A549 (cell line): Measurements from ENCODE around the gene TFAP2E. TPM values are rescaled to one million over a fixed set of nuclear protein-coding genes. Genes with fewer than 3 reads are reported as not detected.

Experiments used
- ATAC-seq, 2 experiments: fragments of 200-7000 bp in 1 of 2; fragments of >200 bp in 1 of 2; cut with Nextera tagmentation in 1 of 2; cut with Tn5 transposase in 1 of 2; 3 replicates each; pipeline versions ENCODE4 v1.8.0 to v1.9.1; 2018 to 2020; ENCODE audit warnings: mild to moderate bottlenecking in 1 of 2, moderate library complexity in 1 of 2
- CTCF ChIA-PET: fragments of 300-600 bp; sonication (Branson Sonifier 250); formaldehyde crosslinking; extraction: SDS; loops from one replicate; lab custom pipeline; 2021; ENCODE audit warnings: antibody characterized with exemption, inconsistent platforms; lab: Yijun Ruan, JAX
- POLR2A ChIA-PET: fragments of 350-600 bp; formaldehyde crosslinking; extraction: SDS; loops from one replicate; lab custom pipeline; 2021; ENCODE audit warnings: antibody characterized with exemption, inconsistent platforms; lab: Yijun Ruan, JAX
- DNase-seq, 2 experiments: peaks; one replicate each; pipeline versions ENCODE4 v3.0.0 to v3.0.0-alpha.2; 2011 to 2016; ENCODE audit warnings: low read depth in 1 of 2, low spot score in 1 of 2
- FAIRE-seq: peaks from 2 replicates; lab custom pipeline; 2011; peaks lifted over from hg19 to GRCh38; lab: Jason Lieb, UNC
- H3K27ac ChIP-seq, 2 experiments: fragments of >200 bp; sonication (Bioruptor Twin); formaldehyde crosslinking; 3 replicates each; pipeline ENCODE4 v1.5.1; 2016 to 2017
- H3K4me1 ChIP-seq: fragments of >200 bp; sonication (Bioruptor Twin); formaldehyde crosslinking; 3 replicates; pipeline ENCODE4 v1.6.1; 2016
- H3K4me2 ChIP-seq: fragments of >200 bp; sonication (Bioruptor Twin); formaldehyde crosslinking; 3 replicates; pipeline ENCODE4 v1.6.1; 2016
- H3K4me3 ChIP-seq: fragments of >200 bp; sonication (Bioruptor Twin); formaldehyde crosslinking; 3 replicates; pipeline ENCODE4 v1.5.1; 2016
- H3K9me3 ChIP-seq: fragments of >200 bp; sonication (Bioruptor Twin); formaldehyde crosslinking; 3 replicates; pipeline ENCODE4 v1.6.1; 2016
- BCL3 ChIP-seq: fragments of >200 bp; sonication (Bioruptor Twin); formaldehyde crosslinking; IDR thresholded peaks from 3 replicates; pipeline ENCODE4 v1.6.1; 2016
- BHLHE40 ChIP-seq: IDR thresholded peaks from 2 replicates; pipeline ENCODE4 v1.6.1; 2012; ENCODE audit warnings: low read depth, low read length, inconsistent platforms
- CBX2 ChIP-seq: fragments of 200-600 bp; sonication (generic); IDR thresholded peaks from 2 replicates; pipeline ENCODE4 v1.6.1; 2016; ENCODE audit warnings: low read depth, mild to moderate bottlenecking, borderline replicate concordance
- CBX8 ChIP-seq: fragments of 200-600 bp; sonication (generic); IDR thresholded peaks from 2 replicates; pipeline ENCODE4 v1.6.1; 2016
- CEBPB ChIP-seq, 2 experiments: fragments of >200 bp in 1 of 2; sonication (Bioruptor Twin) in 1 of 2; formaldehyde crosslinking in 1 of 2; IDR thresholded peaks; 2 replicates each; pipeline ENCODE4 v1.6.1; 2012 to 2016
- CHD2 ChIP-seq: fragments of 150-350 bp; IDR thresholded peaks from 2 replicates; pipeline ENCODE4 v1.6.1; 2014; ENCODE audit warnings: low read length; ENCODE audit not compliant: partially characterized antibody
- FOSB ChIP-seq: fragments of 250-450 bp; sonication (Bioruptor Pico); IDR thresholded peaks from 2 replicates; pipeline ENCODE4 v1.5.0; 2020; ENCODE audit warnings: mild to moderate bottlenecking, moderate library complexity
- FOXS1 ChIP-seq: fragments of 250-450 bp; sonication (Bioruptor Pico); IDR thresholded peaks from 2 replicates; pipeline ENCODE4 v1.5.0; 2020; ENCODE audit warnings: mild to moderate bottlenecking, moderate library complexity
- HDAC2 ChIP-seq: fragments of 200-600 bp; sonication (generic); IDR thresholded peaks from 2 replicates; pipeline ENCODE4 v1.6.1; 2016
- HES2 ChIP-seq: fragments of >200 bp; sonication (Bioruptor Twin); formaldehyde crosslinking; IDR thresholded peaks from 2 replicates; pipeline ENCODE4 v1.6.1; 2016
- HMGXB4 ChIP-seq: fragments of 250-450 bp; sonication (Bioruptor Pico); IDR thresholded peaks from 2 replicates; pipeline ENCODE4 v1.5.0; 2021; ENCODE audit warnings: mild to moderate bottlenecking, moderate library complexity, borderline replicate concordance
- HOXA7 ChIP-seq: fragments of 250-450 bp; sonication (Bioruptor Pico); IDR thresholded peaks from 2 replicates; pipeline ENCODE4 v1.5.0; 2020; ENCODE audit warnings: mild to moderate bottlenecking, moderate library complexity
- HOXB13 ChIP-seq: fragments of 250-450 bp; sonication (Bioruptor Pico); IDR thresholded peaks from 2 replicates; pipeline ENCODE4 v1.5.0; 2020; ENCODE audit warnings: low read depth, mild to moderate bottlenecking, moderate library complexity
- JUN ChIP-seq, 2 experiments: fragments of >200 bp; sonication (Bioruptor Twin); formaldehyde crosslinking; IDR thresholded peaks; 2 replicates in 1 of 2; 3 replicates in 1 of 2; pipeline ENCODE4 v1.6.1; 2016 to 2017
- MYC ChIP-seq: IDR thresholded peaks from 2 replicates; pipeline ENCODE4 v1.6.1; 2012; ENCODE audit warnings: mild to moderate bottlenecking, inconsistent platforms, low read length, improper control_type of control experiment, borderline replicate concordance
- NFE2L2 ChIP-seq: fragments of 150-350 bp; conservative IDR thresholded peaks from 2 replicates; pipeline ENCODE4 v1.6.1; 2014; ENCODE audit warnings: low read length
- NR3C1 ChIP-seq: fragments of >200 bp; sonication (Bioruptor Twin); formaldehyde crosslinking; IDR thresholded peaks from 3 replicates; pipeline ENCODE4 v1.6.1; 2017
- PHF8 ChIP-seq: fragments of 200-600 bp; sonication (generic); IDR thresholded peaks from 2 replicates; pipeline ENCODE4 v1.6.1; 2016; ENCODE audit warnings: low read depth, mild to moderate bottlenecking, antibody characterized with exemption, moderate library complexity, borderline replicate concordance
- REST ChIP-seq: fragments of 200-600 bp; sonication (generic); IDR thresholded peaks from 2 replicates; pipeline ENCODE4 v1.6.1; 2016; ENCODE audit warnings: antibody characterized with exemption, mild to moderate bottlenecking, moderate library complexity
- TFCP2L1 ChIP-seq: fragments of 250-450 bp; sonication (Bioruptor Pico); IDR thresholded peaks from 2 replicates; pipeline ENCODE4 v1.5.0; 2021; ENCODE audit warnings: mild to moderate bottlenecking
- TP53 ChIP-seq: fragments of 250-450 bp; sonication (Bioruptor Pico); IDR thresholded peaks from 2 replicates; pipeline ENCODE4 v1.5.0; 2021; ENCODE audit warnings: mild to moderate bottlenecking, moderate library complexity
- USF2 ChIP-seq: fragments of 450-650 bp; IDR thresholded peaks from 2 replicates; pipeline ENCODE4 v1.6.1; 2014; ENCODE audit warnings: antibody characterized with exemption
- ZFP36 ChIP-seq: fragments of 450-650 bp; IDR thresholded peaks from 2 replicates; pipeline ENCODE4 v1.6.1; 2014; ENCODE audit warnings: borderline replicate concordance; ENCODE audit not compliant: partially characterized antibody
- ZNF302 ChIP-seq: fragments of 250-450 bp; sonication (Bioruptor Pico); IDR thresholded peaks from 2 replicates; pipeline ENCODE4 v1.9.0; 2021; ENCODE audit warnings: inconsistent platforms, mild to moderate bottlenecking, moderate library complexity
- WGBS: methylation state at CpG from one replicate; pipeline ENCODE4 v1.1.6; 2017; ENCODE audit errors: missing lambda C conversion rate; 5-methylcytosine and 5-hydroxymethylcytosine counted together
- polyA plus RNA-seq, 4 experiments: library from polyadenylated mRNA; depleted of rRNA in 3 of 4; stranded (reverse); fragments of >200 nt; fragmentation: RNase III in 1 of 4; extraction: RNeasy Plus Mini Kit Qiagen cat#74134 plus additional on column Dnase treatment in 1 of 4; gene quantifications; 2 replicates in 3 of 4; 3 replicates in 1 of 4; pipeline ENCODE4 v1.2.3, GENCODE V29; 2011 to 2017

The TFAP2E gene
- polyA plus RNA-seq, 2 of the 4 experiments (the other 2 are of a cell fraction) = 0.16 to 0.31 TPM

GRCh38 chr1:35535243-35535642 lies 37.9 kb upstream of the TFAP2E start:
- no peaks in the 10 kb centered on the region for H3K4me1 ChIP-seq

GRCh38 chr1:35536556-35537162 lies 36.5 kb upstream of the TFAP2E start:
- ATAC-seq = no peak

More at GRCh38 chr1:35535243-35535642, 37.9 kb upstream of the TFAP2E start:
- CTCF ChIA-PET = interaction anchor here (1.2 to 2.3 kb wide), 3 partner anchors 9 to 84 kb away, joined by 3 to 6 read pairs (median 4); no protein-coding TSS in a partner anchor
- no peak overlapping the region for H3K27ac ChIP-seq
- H3K9me3 ChIP-seq = peaks cover 14% of the 10 kb centered on the region
- no peak for DNase-seq
- H3K4me2 ChIP-seq = no peak overlapping the region
- no peak for ATAC-seq
- TF ChIP-seq HDAC2 = no peak
- no peak for TF ChIP-seq BCL3
- TF ChIP-seq CBX2 = no peak
- TF ChIP-seq TFCP2L1 (CRISPR knock-in tag) = no peak
- TF ChIP-seq CBX8 = no peak
- TF ChIP-seq CHD2 = no peak
- TF ChIP-seq HOXB13 (CRISPR knock-in tag) = no peak
- no peak for TF ChIP-seq JUN (IDR thresholded peaks at IDR 0.05)
- TF ChIP-seq TP53 (CRISPR knock-in tag) = no peak
- TF ChIP-seq ZFP36 = no peak
- no peak for TF ChIP-seq FOSB (CRISPR knock-in tag)
- TF ChIP-seq MYC = no peak
- no peak for FAIRE-seq
- POLR2A ChIA-PET = no interaction called here
- H3K4me3 ChIP-seq = no peak overlapping the region

GRCh38 chr1:35537806-35538205 lies 35.3 kb upstream of the TFAP2E start:
- Histone ChIP-seq H3K4me1 (no peaks in the 10 kb centered on the region), H3K27ac (no peak overlapping the region), H3K9me3 (no peaks in the 10 kb centered on the region), H3K4me3 (no peak overlapping the region), H3K4me2 (no peak overlapping the region)
- CTCF ChIA-PET = interaction anchor here (0.6 to 1.5 kb wide), 3 partner anchors 17 to 99 kb away, joined by 3 to 4 read pairs (median 4); no protein-coding TSS in a partner anchor
- 95% methylated on average over 1 of the region's 1 CpG for WGBS
- POLR2A ChIA-PET = no interaction called here
- FAIRE-seq = no peak
- no peak for ATAC-seq
- DNase-seq = no peak
- TF ChIP-seq BHLHE40 = no peak
- TF ChIP-seq NFE2L2 = no peak
- no peak for TF ChIP-seq HOXB13 (CRISPR knock-in tag)
- no peak for TF ChIP-seq USF2
- TF ChIP-seq HOXA7 = no peak
- no peak for TF ChIP-seq HES2
- TF ChIP-seq FOXS1 = no peak
- no peak for TF ChIP-seq PHF8
- no peak for TF ChIP-seq REST

More at GRCh38 chr1:35536556-35537162, 36.5 kb upstream of the TFAP2E start:
- WGBS = 88% methylated on average over 2 of the region's 2 CpGs
- Histone ChIP-seq H3K9me3 (peaks cover under 1% of the 10 kb centered on the region; the same call in 1 of the 3 replicates), H3K4me1 (no peaks in the 10 kb centered on the region), H3K27ac (no peak overlapping the region), H3K4me2 (no peak overlapping the region), H3K4me3 (no peak overlapping the region)
- ChIA-PET CTCF (interaction anchor here (1.3 to 2.3 kb wide), 2 partner anchors 28 to 85 kb away, joined by 3 to 6 read pairs; no protein-coding TSS in a partner anchor), POLR2A (no interaction called here)
- TF ChIP-seq HMGXB4 (CRISPR knock-in tag) (no peak), FOSB (CRISPR knock-in tag) (no peak), FOXS1 (no peak), JUN (IDR thresholded peaks at IDR 0.05) (no peak), CEBPB (IDR thresholded peaks at IDR 0.05) (no peak), NR3C1 (no peak), ZNF302 (CRISPR knock-in tag) (no peak), HOXB13 (CRISPR knock-in tag) (no peak), PHF8 (no peak)
- FAIRE-seq (no peak), DNase-seq (no peak)
